Transverse colon (tissue), 4 donors: ENCODE measurements around the gene PCSK6.

Experiments used
- POLR2AphosphoS5 ChIP-seq, 3 donors: sonication (generic); formaldehyde crosslinking; IDR thresholded peaks; one replicate each; pipeline ENCODE4 v1.6.1; 2016; ENCODE audit warnings: antibody characterized with exemption in 3 of 3
- TF ChIP-seq, protein P1 (sequence below), 5 experiments: fragments of 200-600 bp in 3 of 5; fragments of 450-650 bp in 2 of 5; sonication (generic) in 3 of 5; IDR thresholded peaks; 1 replicate in 2 of 5; 2 replicates in 3 of 5; pipeline ENCODE4 v1.5.1; 2016 to 2017; ENCODE audit warnings: antibody characterized with exemption in 5 of 5, inconsistent platforms in 3 of 5, mild to moderate bottlenecking in 2 of 5, moderate library complexity in 1 of 5

DNA sequence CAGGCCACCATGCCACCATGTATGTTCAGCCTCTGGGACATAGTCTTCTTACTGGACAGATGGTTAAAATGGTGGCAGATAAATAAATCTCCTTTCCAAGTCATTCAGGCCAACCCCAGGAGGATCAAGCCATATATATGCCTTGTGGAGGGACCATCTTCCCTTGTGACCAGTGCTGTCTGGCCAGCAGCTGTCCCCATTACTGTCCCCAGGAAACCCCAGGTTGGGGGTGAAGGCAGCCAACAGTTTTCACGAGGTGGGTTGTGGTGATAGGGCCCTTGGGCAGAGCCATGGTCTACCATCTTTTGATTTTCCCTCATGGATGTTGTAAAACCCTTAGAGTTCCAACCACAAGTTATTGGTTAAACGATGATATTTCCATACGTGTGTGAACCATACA is 48.7 kb upstream of the PCSK6 start:
- TF ChIP-seq, protein P1, sequence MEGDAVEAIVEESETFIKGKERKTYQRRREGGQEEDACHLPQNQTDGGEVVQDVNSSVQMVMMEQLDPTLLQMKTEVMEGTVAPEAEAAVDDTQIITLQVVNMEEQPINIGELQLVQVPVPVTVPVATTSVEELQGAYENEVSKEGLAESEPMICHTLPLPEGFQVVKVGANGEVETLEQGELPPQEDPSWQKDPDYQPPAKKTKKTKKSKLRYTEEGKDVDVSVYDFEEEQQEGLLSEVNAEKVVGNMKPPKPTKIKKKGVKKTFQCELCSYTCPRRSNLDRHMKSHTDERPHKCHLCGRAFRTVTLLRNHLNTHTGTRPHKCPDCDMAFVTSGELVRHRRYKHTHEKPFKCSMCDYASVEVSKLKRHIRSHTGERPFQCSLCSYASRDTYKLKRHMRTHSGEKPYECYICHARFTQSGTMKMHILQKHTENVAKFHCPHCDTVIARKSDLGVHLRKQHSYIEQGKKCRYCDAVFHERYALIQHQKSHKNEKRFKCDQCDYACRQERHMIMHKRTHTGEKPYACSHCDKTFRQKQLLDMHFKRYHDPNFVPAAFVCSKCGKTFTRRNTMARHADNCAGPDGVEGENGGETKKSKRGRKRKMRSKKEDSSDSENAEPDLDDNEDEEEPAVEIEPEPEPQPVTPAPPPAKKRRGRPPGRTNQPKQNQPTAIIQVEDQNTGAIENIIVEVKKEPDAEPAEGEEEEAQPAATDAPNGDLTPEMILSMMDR (IDR thresholded peaks at IDR 0.05), result no peak
- TF ChIP-seq POLR2AphosphoS5 (IDR thresholded peaks at IDR 0.05), result no peak
